Activated naive CD8-positive, alpha-beta T cell treated with anti-CD3 and anti-CD28 coated beads for 36 hours (primary cell): ENCODE measurements around the gene AKAP8. TPM values are rescaled to one million over a fixed set of nuclear protein-coding genes. Genes with fewer than 3 reads are reported as not detected.
"Not testable (repeated sequence)": the region's sequence is repeated elsewhere in the genome, so short reads cannot be mapped to it uniquely, and the experiment has no call there.

Source experiments
- DNase-seq: peaks from one replicate; pipeline ENCODE4 v3.0.0; 2021
- H3K27ac Mint-ChIP-seq: one replicate; pipeline ENCODE4 v1.8.0; 2022; ENCODE audit warnings: mild to moderate bottlenecking, moderate library complexity, mixed read lengths
- H3K27me3 Mint-ChIP-seq: one replicate; pipeline ENCODE4 v1.8.0; 2022; ENCODE audit warnings: mild to moderate bottlenecking, mixed read lengths
- H3K36me3 Mint-ChIP-seq: one replicate; pipeline ENCODE4 v1.8.0; 2021; ENCODE audit warnings: mild to moderate bottlenecking, mixed read lengths
- H3K4me1 Mint-ChIP-seq: one replicate; pipeline ENCODE4 v1.8.0; 2021; ENCODE audit warnings: mixed read lengths
- H3K4me3 Mint-ChIP-seq: one replicate; pipeline ENCODE4 v1.8.0; 2022; ENCODE audit warnings: mild to moderate bottlenecking, moderate library complexity, mixed read lengths
- H3K9me3 Mint-ChIP-seq: one replicate; pipeline ENCODE4 v1.8.0; 2022; ENCODE audit warnings: mixed read lengths
- total RNA-seq, 2 experiments: library from RNA; stranded (reverse); gene quantifications; one replicate each; pipeline ENCODE4 v1.2.3, GENCODE V29; 2021

Gene AKAP8
- total RNA-seq, 2 experiments from 2014 or later, result 59.4 to 61.2 TPM

DNA sequence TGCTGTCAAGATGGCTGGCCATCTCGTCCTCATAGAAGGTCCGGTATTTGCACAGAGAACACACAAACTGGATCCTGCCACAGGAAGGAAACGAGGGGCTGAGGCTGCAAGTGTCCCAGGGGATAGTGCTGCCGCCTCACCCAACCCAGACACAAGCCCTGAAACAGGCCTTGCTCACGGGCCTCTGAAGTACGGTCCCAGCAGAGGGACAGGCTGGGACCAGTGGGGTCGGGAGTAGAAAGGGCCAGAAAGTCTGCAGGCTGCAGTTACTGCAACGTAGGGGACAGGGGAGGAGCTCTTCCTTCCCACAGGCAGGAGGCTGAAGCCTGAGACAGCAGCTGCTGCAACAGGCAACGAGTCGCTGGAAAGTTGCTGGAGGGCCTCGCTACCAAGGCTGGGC, 18.2 kb upstream of the AKAP8 start:
- H3K36me3 Mint-ChIP-seq, result peaks cover 31% of the 10 kb centered on the region
- no peak overlapping the region for H3K27ac Mint-ChIP-seq
- peaks cover 8% of the 10 kb centered on the region for H3K4me1 Mint-ChIP-seq
- no peak for DNase-seq
- H3K9me3 Mint-ChIP-seq, result no peaks in the 10 kb centered on the region
- H3K27me3 Mint-ChIP-seq, result no peaks in the 10 kb centered on the region
- no peak overlapping the region for H3K4me3 Mint-ChIP-seq

DNA sequence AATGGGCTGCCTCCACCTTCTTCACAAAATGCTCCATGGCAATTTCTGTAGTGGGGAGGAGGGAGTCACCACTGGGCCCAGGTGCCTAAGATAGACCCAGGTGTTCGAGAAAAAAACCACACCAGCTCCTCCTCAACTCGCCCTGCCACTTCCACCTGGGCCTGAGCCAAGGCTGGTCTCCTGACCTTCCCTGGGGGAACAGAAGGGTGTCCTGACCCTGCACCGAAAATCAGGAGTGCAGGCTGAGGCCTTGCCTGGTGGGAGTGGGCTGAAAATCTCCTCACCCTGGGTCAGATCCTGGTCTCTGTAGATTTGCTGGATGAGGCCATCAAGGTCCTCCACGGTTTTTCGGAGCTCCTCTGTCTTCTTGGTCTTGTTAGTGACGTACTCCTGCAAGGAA, 17.6 kb upstream of the AKAP8 start:
- DNase-seq, result no peak
- Mint-ChIP-seq H3K9me3 (no peaks in the 10 kb centered on the region), H3K4me3 (no peak overlapping the region), H3K27ac (no peak overlapping the region), H3K36me3 (peaks cover 31% of the 10 kb centered on the region), H3K4me1 (peaks cover 8% of the 10 kb centered on the region), H3K27me3 (no peaks in the 10 kb centered on the region)

DNA sequence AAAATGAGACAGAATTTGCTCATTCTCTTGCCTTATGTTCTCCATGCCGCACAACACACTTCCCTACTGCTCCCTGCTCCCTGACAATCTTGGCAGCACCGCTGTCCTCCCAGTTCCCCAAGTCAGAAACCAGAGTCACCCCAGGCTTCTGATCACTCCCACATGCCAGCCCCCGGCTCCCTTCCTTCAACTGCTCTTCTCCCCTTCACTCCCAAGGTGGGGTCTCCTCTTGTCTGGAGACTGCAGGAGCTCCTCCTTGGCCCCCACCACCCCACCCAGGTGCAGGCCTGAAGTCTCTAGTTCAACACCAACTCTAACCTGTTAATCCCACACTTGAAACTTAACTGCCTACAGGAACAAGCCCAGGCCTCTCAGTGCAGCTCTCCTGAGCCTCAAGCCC, 16.8 kb upstream of the AKAP8 start:
- Mint-ChIP-seq H3K9me3 (no peaks in the 10 kb centered on the region), H3K36me3 (peaks cover 35% of the 10 kb centered on the region), H3K4me3 (no peak overlapping the region), H3K27me3 (no peaks in the 10 kb centered on the region), H3K4me1 (peaks cover 8% of the 10 kb centered on the region), H3K27ac (peak overlapping the region; percentile 19)
- no peak for DNase-seq

DNA sequence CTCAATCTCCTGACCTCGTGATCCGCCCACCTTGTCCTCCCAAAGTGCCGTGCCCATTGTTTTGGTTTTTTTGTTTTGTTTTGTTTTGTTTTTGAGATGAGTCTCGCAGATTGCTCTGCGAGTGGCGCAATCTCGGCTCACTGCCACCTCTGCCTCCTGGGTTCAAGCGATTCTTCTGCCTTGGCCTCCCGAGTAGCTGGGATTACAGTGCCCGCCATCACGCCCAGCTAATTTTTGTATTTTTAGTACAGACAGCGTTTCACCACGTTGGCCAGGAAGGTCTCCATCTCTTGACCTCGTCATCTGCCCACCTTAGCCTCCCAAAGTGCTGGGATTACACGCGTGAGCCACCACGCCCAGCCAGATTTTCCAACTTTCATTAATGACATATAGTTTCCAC, 15.7 kb upstream of the AKAP8 start:
- not testable (repeated sequence) for H3K4me1 Mint-ChIP-seq, H3K9me3 Mint-ChIP-seq, H3K4me3 Mint-ChIP-seq, H3K27ac Mint-ChIP-seq, DNase-seq, H3K27me3 Mint-ChIP-seq
- H3K36me3 Mint-ChIP-seq, result peaks cover 43% of the 10 kb centered on the region

DNA sequence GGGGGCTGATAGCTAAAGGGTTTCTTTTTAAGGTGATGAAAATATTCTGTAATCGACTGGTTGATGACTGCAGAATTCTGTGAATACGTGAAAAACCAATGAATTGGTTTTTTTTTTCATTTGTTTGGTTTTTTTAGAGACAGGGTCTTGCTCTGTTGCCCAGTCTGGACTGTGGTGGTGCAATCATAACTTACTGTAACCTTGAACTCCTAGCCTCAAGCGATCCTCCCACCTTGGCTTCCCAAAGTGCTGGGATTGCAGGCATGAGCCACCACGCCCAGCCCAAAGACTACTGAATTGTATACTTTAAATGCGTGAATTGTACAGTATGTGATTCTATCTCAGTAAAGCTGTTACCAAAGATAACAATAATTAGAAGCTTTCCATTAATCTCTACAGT, 14.8 kb upstream of the AKAP8 start:
- no peaks in the 10 kb centered on the region for H3K9me3 Mint-ChIP-seq
- DNase-seq, result no peak
- H3K4me3 Mint-ChIP-seq, result no peak overlapping the region
- no peaks in the 10 kb centered on the region for H3K27me3 Mint-ChIP-seq
- no peak overlapping the region for H3K27ac Mint-ChIP-seq
- H3K36me3 Mint-ChIP-seq, result peaks cover 43% of the 10 kb centered on the region
- peaks cover 9% of the 10 kb centered on the region for H3K4me1 Mint-ChIP-seq

DNA sequence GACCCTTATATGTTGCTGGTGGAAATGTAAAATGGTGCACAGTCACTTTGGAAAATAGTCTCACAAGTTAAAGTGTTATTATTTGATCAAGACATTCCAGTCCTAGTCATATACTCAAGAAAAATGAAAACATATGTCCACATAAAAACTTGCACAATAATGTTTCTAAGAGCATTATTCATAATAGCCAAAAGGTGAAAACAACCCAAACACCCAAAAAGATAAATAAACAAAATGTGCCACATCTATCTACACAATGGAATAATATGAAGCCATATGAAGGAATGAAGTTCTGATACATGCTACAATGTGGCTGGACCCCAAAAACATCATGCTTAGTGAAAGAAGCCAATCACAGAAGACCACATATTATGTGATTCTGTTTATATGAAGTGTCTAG, 14.4 kb upstream of the AKAP8 start:
- H3K4me1 Mint-ChIP-seq, result peaks cover 9% of the 10 kb centered on the region
- no peak overlapping the region for H3K4me3 Mint-ChIP-seq
- H3K36me3 Mint-ChIP-seq, result peaks cover 46% of the 10 kb centered on the region
- no peak for DNase-seq
- no peak overlapping the region for H3K27ac Mint-ChIP-seq
- H3K27me3 Mint-ChIP-seq, result no peaks in the 10 kb centered on the region
- H3K9me3 Mint-ChIP-seq, result no peaks in the 10 kb centered on the region

DNA sequence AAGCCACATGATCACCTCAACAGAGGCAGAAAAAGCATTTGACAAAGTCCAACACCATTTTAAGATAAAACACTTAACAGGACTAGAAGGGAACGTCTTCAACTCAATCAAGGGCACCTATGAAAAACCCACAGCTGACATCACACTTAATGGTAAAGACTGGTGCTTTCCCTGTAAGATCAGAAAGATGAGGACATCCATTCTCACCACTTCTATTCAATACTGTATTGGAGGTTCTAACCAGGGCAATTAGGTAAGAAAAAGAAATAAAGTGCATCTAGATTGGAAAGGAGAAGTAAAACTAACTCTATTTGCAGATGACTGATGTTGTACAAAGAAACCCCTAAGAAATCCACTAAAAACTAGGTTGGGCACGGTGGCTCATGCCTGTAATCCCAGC, 11.2 kb upstream of the AKAP8 start:
- H3K36me3 Mint-ChIP-seq, result peaks cover 30% of the 10 kb centered on the region
- H3K27ac Mint-ChIP-seq, result no peak overlapping the region
- no peaks in the 10 kb centered on the region for H3K27me3 Mint-ChIP-seq
- H3K9me3 Mint-ChIP-seq, result no peaks in the 10 kb centered on the region
- DNase-seq, result no peak
- no peak overlapping the region for H3K4me3 Mint-ChIP-seq
- H3K4me1 Mint-ChIP-seq, result peaks cover 9% of the 10 kb centered on the region

DNA sequence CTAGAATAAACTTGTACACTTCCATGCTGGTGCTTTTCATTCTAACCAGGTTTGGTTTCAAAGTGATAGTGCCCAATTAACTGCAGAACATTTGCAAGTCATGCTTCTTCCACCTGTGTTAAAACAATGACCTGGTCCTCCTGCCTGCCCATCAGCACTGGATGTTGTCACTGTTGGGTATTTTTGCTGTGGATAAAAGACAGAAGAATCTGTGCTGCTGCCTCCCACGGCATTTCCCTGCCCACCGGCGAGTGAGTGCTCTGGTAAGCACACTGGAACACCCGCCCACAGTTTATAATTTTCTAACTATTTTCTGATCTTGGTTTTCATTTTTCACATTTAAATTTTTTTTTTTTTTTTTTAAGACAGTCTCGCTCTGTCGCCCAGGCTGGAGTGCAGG, 2.3 kb upstream of the AKAP8 start:
- Mint-ChIP-seq H3K9me3 (no peaks in the 10 kb centered on the region), H3K27ac (peak overlapping the region; percentile 37), H3K27me3 (no peaks in the 10 kb centered on the region), H3K36me3 (peaks cover 12% of the 10 kb centered on the region), H3K4me3 (no peak overlapping the region), H3K4me1 (peaks cover 26% of the 10 kb centered on the region)
- no peak for DNase-seq

DNA sequence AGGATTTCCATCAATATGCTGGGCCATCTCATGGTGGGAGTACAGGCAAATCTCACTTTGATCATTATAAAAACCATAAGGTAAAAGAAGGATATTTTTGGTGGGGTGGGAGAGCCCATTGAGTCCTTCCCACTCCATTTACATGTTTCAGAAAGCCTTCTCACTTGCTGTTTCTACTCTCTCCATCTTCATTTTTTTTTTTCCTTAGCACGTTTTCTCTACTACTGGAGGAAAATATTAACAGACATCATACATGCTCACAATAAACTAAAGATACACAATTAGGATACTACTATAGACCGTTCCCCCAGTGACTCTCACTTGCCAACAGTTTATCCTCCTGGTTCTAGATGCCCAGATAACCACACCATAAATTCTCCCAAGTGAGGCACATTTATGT, 1.8 kb upstream of the AKAP8 start:
- no peaks in the 10 kb centered on the region for H3K9me3 Mint-ChIP-seq
- H3K27ac Mint-ChIP-seq, result peak overlapping the region; percentile 37
- H3K27me3 Mint-ChIP-seq, result no peaks in the 10 kb centered on the region

DNA sequence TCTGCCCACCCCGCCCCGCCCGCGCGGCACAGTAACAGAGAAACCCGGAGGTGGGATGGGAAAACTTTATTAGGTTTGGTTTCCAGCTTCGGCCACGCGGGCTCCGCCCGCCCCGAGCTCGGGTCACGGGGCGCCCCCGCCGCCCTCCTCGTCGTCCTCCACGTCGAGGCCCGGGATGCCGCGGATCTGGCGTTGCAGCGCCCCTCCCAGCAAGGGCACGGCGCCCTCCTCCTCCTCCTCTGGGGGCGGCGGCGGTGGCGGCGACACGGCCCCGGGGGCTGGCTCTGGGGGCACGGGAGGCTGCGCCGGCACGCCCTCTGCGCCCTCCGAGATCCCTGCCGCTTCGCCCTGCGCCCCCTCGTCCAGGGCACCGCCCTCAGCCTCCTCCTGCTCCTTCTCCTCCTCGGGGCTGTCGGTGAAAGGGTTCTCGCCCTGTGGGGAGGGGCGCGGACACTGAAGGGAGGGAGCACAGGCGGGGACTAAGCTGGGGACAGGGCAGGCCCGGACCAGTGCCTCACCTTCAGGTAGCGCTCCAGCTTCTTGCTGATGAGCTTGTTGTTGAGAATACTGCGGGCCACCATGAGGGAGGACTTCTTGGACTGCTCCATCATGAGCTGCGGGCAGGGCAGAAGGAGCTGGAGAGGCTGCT, 536 bp upstream of the AKAP8 start:
- Mint-ChIP-seq H3K4me1 (peaks cover 32% of the 10 kb centered on the region), H3K9me3 (no peaks in the 10 kb centered on the region), H3K27me3 (no peaks in the 10 kb centered on the region), H3K4me3 (peak overlapping the region; percentile 82), H3K36me3 (peaks cover 17% of the 10 kb centered on the region), H3K27ac (peak overlapping the region; percentile 99)
- no peak for DNase-seq

More for the DNA sequence above, 1.8 kb upstream of the AKAP8 start:
- H3K4me1 Mint-ChIP-seq, result peaks cover 29% of the 10 kb centered on the region
- H3K4me3 Mint-ChIP-seq, result peak overlapping the region; percentile 29
- peaks cover 15% of the 10 kb centered on the region for H3K36me3 Mint-ChIP-seq
- no peak for DNase-seq

DNA sequence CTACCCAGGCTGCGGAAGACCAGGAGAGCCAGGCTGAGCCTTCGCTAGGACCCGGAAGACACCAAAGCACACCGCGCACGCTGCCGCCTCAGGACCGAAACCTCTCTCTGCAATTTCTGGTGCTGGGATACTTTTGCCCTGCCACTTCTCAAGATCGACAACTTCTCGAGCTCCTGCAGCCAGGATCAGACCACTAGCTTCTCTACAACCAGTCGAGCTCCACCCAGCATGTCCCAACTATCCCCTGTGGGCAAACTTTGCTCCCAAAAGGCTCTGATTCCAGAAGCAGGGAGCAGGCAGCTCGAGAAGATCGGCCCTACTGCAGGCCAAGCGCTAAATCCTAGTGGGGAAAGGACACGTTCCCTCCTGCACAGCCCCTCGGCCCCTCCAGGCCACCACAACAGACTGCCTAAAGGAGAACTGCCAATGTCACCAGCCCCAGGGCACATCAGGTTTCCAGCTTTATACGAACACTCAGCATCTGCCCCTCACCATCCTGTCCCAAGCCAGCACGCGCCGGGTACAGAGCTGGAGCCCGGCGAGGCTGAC, 979 bp downstream of the AKAP8 start:
- DNase-seq, result peak; percentile 63
- H3K27me3 Mint-ChIP-seq, result no peaks in the 10 kb centered on the region
- peaks cover 18% of the 10 kb centered on the region for H3K36me3 Mint-ChIP-seq
- H3K4me1 Mint-ChIP-seq, result peaks cover 33% of the 10 kb centered on the region
- H3K4me3 Mint-ChIP-seq, result peak overlapping the region; percentile 96
- peak overlapping the region; percentile 98 for H3K27ac Mint-ChIP-seq
- no peaks in the 10 kb centered on the region for H3K9me3 Mint-ChIP-seq

DNA sequence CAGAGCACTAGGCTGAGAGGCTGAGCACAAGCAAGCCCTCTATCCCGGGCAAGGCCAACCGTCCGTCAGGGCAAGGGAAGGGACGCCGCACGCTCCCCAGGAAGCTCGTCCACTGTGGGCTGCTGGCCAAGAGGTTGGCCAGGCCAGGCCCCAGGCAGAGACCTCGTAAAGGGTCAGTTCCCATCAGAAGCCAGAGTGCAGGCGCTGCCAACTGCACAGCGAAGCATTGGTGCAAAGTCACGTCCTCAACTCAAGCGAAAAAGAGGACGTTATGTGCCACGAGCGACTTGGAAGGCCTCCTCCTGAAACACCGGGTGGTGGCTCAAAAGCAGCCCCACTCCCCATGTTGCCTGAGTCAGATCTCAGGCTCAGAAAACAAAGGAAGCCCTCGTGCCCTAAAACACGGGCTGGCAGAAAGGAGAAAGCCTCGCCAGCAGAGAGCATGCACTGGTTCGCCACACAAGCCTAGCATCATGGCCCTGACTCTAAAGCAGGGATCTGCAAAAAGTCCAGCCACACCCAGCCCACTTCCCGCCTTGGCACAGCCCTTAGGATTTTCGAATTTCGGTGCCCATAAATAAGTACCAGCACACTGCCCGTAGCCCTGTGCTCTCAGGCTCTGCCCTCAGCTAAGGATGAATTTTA, 4.7 kb downstream of the AKAP8 start:
- DNase-seq, result no peak
- H3K27ac Mint-ChIP-seq, result peak overlapping the region; percentile 12
- no peaks in the 10 kb centered on the region for H3K9me3 Mint-ChIP-seq
- H3K36me3 Mint-ChIP-seq, result peaks cover 29% of the 10 kb centered on the region
- H3K4me3 Mint-ChIP-seq, result no peak overlapping the region
- H3K4me1 Mint-ChIP-seq, result peaks cover 17% of the 10 kb centered on the region
- H3K27me3 Mint-ChIP-seq, result no peaks in the 10 kb centered on the region

DNA sequence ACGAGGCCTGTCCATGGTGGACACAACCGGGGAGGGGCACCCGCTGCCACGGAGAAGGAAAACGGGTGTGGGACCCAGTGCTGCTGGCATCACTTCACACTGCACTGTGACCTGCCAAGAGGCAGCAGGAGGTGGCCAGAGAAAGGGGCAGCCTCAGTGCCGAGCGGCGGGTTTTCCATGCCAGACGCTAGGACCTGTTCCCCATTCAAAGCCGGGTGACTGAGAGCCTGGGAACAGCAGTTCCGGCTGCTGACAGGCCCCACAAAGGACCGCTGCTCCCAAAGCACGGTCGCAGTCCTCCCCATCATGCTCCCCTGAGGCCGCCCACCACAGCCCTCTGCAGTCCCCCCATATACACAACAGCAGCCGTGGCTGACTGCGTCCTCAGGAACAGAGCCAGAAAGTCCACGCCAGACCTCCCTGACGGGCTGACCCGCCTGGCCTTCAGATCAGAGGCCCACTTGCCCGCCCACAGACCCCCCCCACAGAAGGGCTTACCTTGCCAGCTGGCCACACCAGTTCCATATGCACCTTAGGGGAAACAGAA, 5.4 kb downstream of the AKAP8 start:
- DNase-seq, result no peak
- Mint-ChIP-seq H3K27me3 (no peaks in the 10 kb centered on the region), H3K36me3 (peaks cover 29% of the 10 kb centered on the region), H3K4me3 (no peak overlapping the region), H3K27ac (no peak overlapping the region), H3K4me1 (peaks cover 17% of the 10 kb centered on the region), H3K9me3 (no peaks in the 10 kb centered on the region)

DNA sequence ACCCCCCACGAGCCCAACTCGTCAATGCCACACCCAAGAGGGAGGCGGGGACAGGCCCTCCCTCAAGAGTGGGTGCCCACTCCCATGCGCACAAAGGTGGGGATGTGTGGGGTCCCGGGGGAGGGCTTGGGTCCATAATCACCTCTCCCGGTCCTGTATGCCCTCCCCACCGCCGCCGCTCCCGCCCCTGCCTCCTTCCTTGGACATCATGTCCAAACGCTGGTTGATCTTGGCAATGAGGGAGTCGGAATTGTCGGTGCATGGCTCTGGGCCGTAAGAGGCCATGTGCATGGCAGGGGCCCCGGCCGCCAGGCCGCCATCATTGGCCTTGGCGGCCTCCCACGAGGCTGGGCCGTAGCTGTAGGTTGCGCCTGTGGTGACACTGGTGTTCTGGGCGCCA, 5.9 kb downstream of the AKAP8 start:
- peaks cover 30% of the 10 kb centered on the region for H3K36me3 Mint-ChIP-seq
- no peaks in the 10 kb centered on the region for H3K9me3 Mint-ChIP-seq
- no peaks in the 10 kb centered on the region for H3K27me3 Mint-ChIP-seq
- no peak for DNase-seq
- no peak overlapping the region for H3K4me3 Mint-ChIP-seq
- H3K4me1 Mint-ChIP-seq, result peaks cover 17% of the 10 kb centered on the region
- no peak overlapping the region for H3K27ac Mint-ChIP-seq

DNA sequence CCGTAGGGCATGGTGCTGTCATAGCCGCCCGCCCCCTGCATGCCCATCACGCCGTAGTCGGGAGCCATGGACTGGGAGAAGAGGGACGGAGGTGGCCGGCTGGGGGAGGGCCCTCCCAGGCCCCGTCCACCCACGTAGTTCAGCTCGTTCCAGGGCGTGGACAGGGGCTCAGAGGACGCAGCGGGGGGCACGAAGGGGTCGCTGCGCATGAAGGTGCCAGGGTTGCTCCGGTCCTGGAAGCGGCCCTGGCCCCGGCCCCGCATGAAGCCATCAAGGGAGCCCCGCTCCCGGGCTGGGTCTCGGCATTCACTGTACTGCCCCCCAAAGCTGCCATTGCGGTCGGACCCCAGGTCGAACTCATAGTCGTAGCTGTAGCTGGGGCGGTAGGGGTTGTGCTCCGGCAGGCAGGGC, 6.7 kb downstream of the AKAP8 start:
- peaks cover 24% of the 10 kb centered on the region for H3K36me3 Mint-ChIP-seq
- H3K9me3 Mint-ChIP-seq, result no peaks in the 10 kb centered on the region
- H3K27me3 Mint-ChIP-seq, result no peaks in the 10 kb centered on the region
- H3K27ac Mint-ChIP-seq, result no peak overlapping the region
- peaks cover 16% of the 10 kb centered on the region for H3K4me1 Mint-ChIP-seq
- H3K4me3 Mint-ChIP-seq, result no peak overlapping the region
- no peak for DNase-seq

DNA sequence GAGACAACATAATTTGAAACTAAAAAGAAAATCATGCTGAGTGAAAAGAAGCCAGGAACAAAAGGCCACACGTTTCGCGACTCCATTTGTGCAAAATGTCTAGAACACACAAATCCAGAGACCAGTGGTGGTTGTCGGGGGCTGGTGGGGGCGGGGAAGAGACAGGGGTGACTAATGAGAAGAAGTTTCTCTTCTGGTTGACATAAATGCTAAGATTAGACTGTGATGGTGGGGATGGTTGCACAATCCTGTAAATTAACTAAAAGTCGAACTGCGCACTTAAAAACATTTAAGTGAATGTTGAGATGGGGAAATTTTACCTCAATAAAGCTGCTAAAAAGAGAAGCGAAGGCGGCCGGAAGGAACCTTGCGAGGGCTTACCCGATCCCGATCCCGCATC, 7.1 kb downstream of the AKAP8 start:
- Mint-ChIP-seq H3K36me3 (peaks cover 22% of the 10 kb centered on the region), H3K4me1 (peaks cover 12% of the 10 kb centered on the region), H3K27me3 (no peaks in the 10 kb centered on the region)

More for the DNA sequence above, 7.1 kb downstream of the AKAP8 start:
- Mint-ChIP-seq H3K9me3 (no peaks in the 10 kb centered on the region), H3K4me3 (no peak overlapping the region), H3K27ac (no peak overlapping the region)
- DNase-seq, result no peak
